ENCODE measurements around the gene RINL. TPM values are rescaled to one million over a fixed set of nuclear protein-coding genes. Genes with fewer than 3 reads are reported as not detected.
A peak's percentile ranks its signal among the peaks of the same experiment; 100 is the strongest.

The RINL gene
- total RNA-seq, 1 donor from 2014 or later = 2.7 TPM

DNA sequence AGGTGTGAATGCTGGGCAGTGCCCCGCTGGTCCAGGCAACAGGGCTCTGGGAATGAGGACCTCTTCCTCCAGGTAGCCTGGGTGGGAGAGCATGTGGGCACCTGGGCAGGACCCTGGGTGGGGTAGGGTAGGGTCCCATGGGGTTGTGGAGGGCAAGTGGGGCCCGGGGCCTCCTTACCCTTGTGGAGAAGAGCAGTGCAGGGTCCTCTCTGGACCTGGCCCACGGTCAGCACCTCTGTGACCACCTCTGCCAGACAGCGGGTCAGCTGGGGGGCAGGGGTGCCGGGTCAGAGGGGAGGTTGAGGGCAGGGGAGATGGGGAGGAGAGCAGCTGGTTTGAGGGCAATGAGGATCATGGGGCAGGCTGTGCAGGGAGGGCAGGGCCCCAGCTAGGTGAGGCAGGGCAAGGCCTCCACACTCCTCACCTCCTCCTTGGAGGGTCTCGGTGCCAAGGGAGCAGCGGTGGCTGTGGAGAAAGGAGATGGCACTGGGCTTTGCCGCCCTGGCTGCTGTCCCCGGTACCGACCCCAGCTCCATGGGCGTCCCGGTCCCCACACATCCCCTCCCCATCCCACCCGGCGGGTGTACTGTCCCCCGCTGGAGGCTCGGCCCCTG, 33.4 kb upstream of the RINL start:
- no peak for DNase-seq
- Mint-ChIP-seq H3K4me3 (ENCODE audit: unreplicated experiment) (no peak overlapping the region), H3K27ac (ENCODE audit: unreplicated experiment) (no peak overlapping the region), H3K36me3 (ENCODE audit: unreplicated experiment) (peaks cover 10% of the 10 kb centered on the region), H3K9me3 (ENCODE audit: unreplicated experiment) (peaks cover 17% of the 10 kb centered on the region), H3K27me3 (ENCODE audit: unreplicated experiment) (peaks cover 9% of the 10 kb centered on the region), H3K4me1 (ENCODE audit: low read depth, unreplicated experiment) (peaks cover 8% of the 10 kb centered on the region)
- TF ChIP-seq, protein P1, sequence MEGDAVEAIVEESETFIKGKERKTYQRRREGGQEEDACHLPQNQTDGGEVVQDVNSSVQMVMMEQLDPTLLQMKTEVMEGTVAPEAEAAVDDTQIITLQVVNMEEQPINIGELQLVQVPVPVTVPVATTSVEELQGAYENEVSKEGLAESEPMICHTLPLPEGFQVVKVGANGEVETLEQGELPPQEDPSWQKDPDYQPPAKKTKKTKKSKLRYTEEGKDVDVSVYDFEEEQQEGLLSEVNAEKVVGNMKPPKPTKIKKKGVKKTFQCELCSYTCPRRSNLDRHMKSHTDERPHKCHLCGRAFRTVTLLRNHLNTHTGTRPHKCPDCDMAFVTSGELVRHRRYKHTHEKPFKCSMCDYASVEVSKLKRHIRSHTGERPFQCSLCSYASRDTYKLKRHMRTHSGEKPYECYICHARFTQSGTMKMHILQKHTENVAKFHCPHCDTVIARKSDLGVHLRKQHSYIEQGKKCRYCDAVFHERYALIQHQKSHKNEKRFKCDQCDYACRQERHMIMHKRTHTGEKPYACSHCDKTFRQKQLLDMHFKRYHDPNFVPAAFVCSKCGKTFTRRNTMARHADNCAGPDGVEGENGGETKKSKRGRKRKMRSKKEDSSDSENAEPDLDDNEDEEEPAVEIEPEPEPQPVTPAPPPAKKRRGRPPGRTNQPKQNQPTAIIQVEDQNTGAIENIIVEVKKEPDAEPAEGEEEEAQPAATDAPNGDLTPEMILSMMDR (IDR thresholded peaks at IDR 0.05; ENCODE audit: partially characterized antibody, unreplicated experiment) = no peak

DNA sequence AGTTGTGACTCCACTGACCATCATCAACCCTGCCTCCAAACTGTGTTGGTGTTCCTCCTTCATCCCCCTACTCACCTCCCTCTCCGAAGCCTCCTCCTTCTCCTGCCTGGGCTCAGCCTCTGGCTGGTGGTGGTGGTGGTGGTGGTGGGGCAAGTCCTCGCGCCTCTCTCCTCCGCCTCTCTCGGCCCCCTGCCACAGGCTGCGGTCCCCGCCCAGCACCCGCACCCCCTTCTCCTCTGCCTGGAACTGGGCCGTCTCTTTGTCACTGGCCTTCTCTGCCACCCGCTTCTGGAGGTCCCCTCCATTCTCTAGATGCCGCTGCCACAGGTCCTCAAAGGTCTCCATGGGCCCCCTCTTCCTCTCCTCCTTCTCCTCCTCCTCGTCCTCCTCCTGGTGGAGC, 32.4 kb upstream of the RINL start:
- H3K4me3 Mint-ChIP-seq (ENCODE audit: unreplicated experiment) = peak overlapping the region; percentile 34
- peaks cover 9% of the 10 kb centered on the region for H3K27me3 Mint-ChIP-seq (ENCODE audit: unreplicated experiment)
- H3K9me3 Mint-ChIP-seq (ENCODE audit: unreplicated experiment) = peaks cover 15% of the 10 kb centered on the region
- H3K36me3 Mint-ChIP-seq (ENCODE audit: unreplicated experiment) = peaks cover 10% of the 10 kb centered on the region
- DNase-seq = no peak
- peak overlapping the region; percentile 33 for H3K27ac Mint-ChIP-seq (ENCODE audit: unreplicated experiment)
- peaks cover 8% of the 10 kb centered on the region for H3K4me1 Mint-ChIP-seq (ENCODE audit: low read depth, unreplicated experiment)
- TF ChIP-seq, protein P1 (IDR thresholded peaks at IDR 0.05; ENCODE audit: partially characterized antibody, unreplicated experiment) = no peak

DNA sequence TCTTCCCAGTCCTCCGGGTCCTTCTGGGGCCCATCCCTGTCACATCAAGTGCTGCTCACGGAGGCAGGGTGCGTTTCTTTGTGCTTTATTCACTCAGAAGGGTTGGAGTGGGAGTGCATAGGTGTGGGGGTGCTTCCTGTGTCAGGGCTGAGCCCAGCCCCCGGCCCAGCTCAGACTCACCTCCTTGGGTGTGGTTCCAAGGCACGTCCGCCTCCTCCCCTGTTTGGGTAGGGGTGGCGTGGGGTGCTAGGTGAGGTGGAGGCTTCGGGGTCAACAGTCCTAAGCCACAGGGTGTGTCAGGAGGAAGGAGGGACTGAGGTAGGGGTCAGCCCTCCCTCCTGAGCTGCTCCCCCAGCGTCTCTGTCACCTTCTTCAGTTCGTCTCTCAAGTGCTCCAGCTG, 30.8 kb upstream of the RINL start:
- H3K4me1 Mint-ChIP-seq (ENCODE audit: low read depth, unreplicated experiment) = peaks cover 5% of the 10 kb centered on the region
- H3K27ac Mint-ChIP-seq (ENCODE audit: unreplicated experiment) = no peak overlapping the region
- TF ChIP-seq, protein P1 (IDR thresholded peaks at IDR 0.05; ENCODE audit: partially characterized antibody, unreplicated experiment) = no peak
- H3K9me3 Mint-ChIP-seq (ENCODE audit: unreplicated experiment) = peaks cover 15% of the 10 kb centered on the region
- peaks cover 8% of the 10 kb centered on the region for H3K27me3 Mint-ChIP-seq (ENCODE audit: unreplicated experiment)
- peaks cover 10% of the 10 kb centered on the region for H3K36me3 Mint-ChIP-seq (ENCODE audit: unreplicated experiment)
- DNase-seq = no peak
- no peak overlapping the region for H3K4me3 Mint-ChIP-seq (ENCODE audit: unreplicated experiment)

DNA sequence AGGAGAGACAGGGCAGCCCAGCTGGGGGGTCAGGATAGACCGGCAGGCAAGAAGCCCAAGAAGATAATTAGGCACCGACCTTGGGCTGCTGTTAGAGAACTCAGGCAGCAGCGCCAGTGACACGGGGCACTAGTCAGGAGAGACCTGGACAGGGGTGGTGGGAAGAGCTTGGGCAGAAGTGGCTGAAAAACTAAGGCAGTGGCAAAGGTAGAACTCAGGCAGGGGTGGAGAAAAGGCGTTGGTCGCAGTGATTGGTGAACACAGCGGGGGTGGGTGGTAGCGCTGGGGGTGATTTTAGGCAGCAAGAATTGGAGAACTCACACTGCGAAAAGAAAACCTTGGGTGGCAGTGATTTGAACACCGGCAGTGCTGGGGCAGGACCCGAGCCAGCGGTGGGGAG, 29.6 kb upstream of the RINL start:
- peaks cover 3% of the 10 kb centered on the region for H3K27me3 Mint-ChIP-seq (ENCODE audit: unreplicated experiment)
- peak overlapping the region; percentile 15 for H3K27ac Mint-ChIP-seq (ENCODE audit: unreplicated experiment)
- no peak for DNase-seq
- peaks cover 10% of the 10 kb centered on the region for H3K36me3 Mint-ChIP-seq (ENCODE audit: unreplicated experiment)
- peaks cover 13% of the 10 kb centered on the region for H3K9me3 Mint-ChIP-seq (ENCODE audit: unreplicated experiment)
- TF ChIP-seq, protein P1 (IDR thresholded peaks at IDR 0.05; ENCODE audit: partially characterized antibody, unreplicated experiment) = no peak
- no peak overlapping the region for H3K4me3 Mint-ChIP-seq (ENCODE audit: unreplicated experiment)
- no peaks in the 10 kb centered on the region for H3K4me1 Mint-ChIP-seq (ENCODE audit: low read depth, unreplicated experiment)

DNA sequence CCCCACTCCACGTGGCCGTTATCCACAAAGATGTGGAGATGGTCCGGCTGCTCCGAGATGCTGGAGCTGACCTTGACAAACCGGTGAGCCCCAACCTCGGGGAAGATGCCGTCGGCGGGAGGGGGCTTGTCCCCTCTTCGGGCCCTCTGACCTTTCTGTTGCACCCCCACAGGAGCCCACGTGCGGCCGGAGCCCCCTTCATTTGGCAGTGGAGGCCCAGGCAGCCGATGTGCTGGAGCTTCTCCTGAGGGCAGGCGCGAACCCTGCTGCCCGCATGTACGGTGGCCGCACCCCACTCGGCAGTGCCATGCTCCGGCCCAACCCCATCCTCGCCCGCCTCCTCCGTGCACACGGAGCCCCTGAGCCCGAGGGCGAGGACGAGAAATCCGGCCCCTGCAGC, 29.2 kb upstream of the RINL start:
- TF ChIP-seq, protein P1 (IDR thresholded peaks at IDR 0.05; ENCODE audit: partially characterized antibody, unreplicated experiment) = no peak
- Mint-ChIP-seq H3K27me3 (ENCODE audit: unreplicated experiment) (no peaks in the 10 kb centered on the region), H3K27ac (ENCODE audit: unreplicated experiment) (no peak overlapping the region), H3K36me3 (ENCODE audit: unreplicated experiment) (peaks cover 10% of the 10 kb centered on the region), H3K4me3 (ENCODE audit: unreplicated experiment) (no peak overlapping the region), H3K9me3 (ENCODE audit: unreplicated experiment) (peaks cover 9% of the 10 kb centered on the region), H3K4me1 (ENCODE audit: low read depth, unreplicated experiment) (no peaks in the 10 kb centered on the region)
- no peak for DNase-seq

All from glutamatergic neuron (in vitro differentiated cells).